HEK293 (cell line): ENCODE measurements around the gene BRCA1.
A peak's percentile ranks its signal among the peaks of the same experiment; 100 is the strongest.

Experiments used
- GFI1B ChIP-seq: fragments of 450-650 bp; formaldehyde crosslinking; IDR thresholded peaks from 2 replicates; pipeline ENCODE4 v1.5.1; 2016; ENCODE audit warnings: missing biosample characterization, missing genetic modification characterization
- GLI4 ChIP-seq: fragments of 450-650 bp; formaldehyde crosslinking; IDR thresholded peaks from 2 replicates; pipeline ENCODE4 v1.5.1; 2016; ENCODE audit warnings: missing biosample characterization, missing genetic modification characterization
- OSR2 ChIP-seq: fragments of 450-650 bp; formaldehyde crosslinking; IDR thresholded peaks from 2 replicates; pipeline ENCODE4 v1.5.1; 2016; ENCODE audit warnings: missing biosample characterization, missing genetic modification characterization
- PATZ1 ChIP-seq: fragments of 450-650 bp; formaldehyde crosslinking; IDR thresholded peaks from 2 replicates; pipeline ENCODE4 v1.5.1; 2016; ENCODE audit warnings: missing biosample characterization, missing genetic modification characterization
- PRDM10 ChIP-seq: fragments of 450-650 bp; formaldehyde crosslinking; IDR thresholded peaks from 2 replicates; pipeline ENCODE4 v1.5.1; 2016; ENCODE audit warnings: missing biosample characterization, missing genetic modification characterization
- PRDM4 ChIP-seq: fragments of 450-650 bp; formaldehyde crosslinking; IDR thresholded peaks from 2 replicates; pipeline ENCODE4 v1.5.1; 2017; ENCODE audit warnings: missing biosample characterization, missing genetic modification characterization
- TSHZ1 ChIP-seq: fragments of 450-650 bp; formaldehyde crosslinking; IDR thresholded peaks from 2 replicates; pipeline ENCODE4 v1.5.1; 2016; ENCODE audit warnings: missing biosample characterization, missing genetic modification characterization, borderline replicate concordance
- WT1 ChIP-seq: fragments of 450-650 bp; formaldehyde crosslinking; IDR thresholded peaks from 2 replicates; pipeline ENCODE4 v1.5.1; 2016; ENCODE audit warnings: missing biosample characterization, missing genetic modification characterization
- ZBTB48 ChIP-seq: fragments of 450-650 bp; formaldehyde crosslinking; IDR thresholded peaks from 2 replicates; pipeline ENCODE4 v1.5.1; 2016; ENCODE audit warnings: missing biosample characterization, missing genetic modification characterization
- ZBTB6 ChIP-seq: fragments of 450-650 bp; formaldehyde crosslinking; IDR thresholded peaks from 2 replicates; pipeline ENCODE4 v1.5.1; 2017; ENCODE audit warnings: missing biosample characterization, missing genetic modification characterization
- ZBTB8A ChIP-seq: fragments of 450-650 bp; formaldehyde crosslinking; IDR thresholded peaks from 2 replicates; pipeline ENCODE4 v1.5.1; 2016; ENCODE audit warnings: missing biosample characterization, missing genetic modification characterization
- ZNF2 ChIP-seq: fragments of 450-650 bp; formaldehyde crosslinking; IDR thresholded peaks from 2 replicates; pipeline ENCODE4 v1.5.1; 2016; ENCODE audit warnings: missing biosample characterization, missing genetic modification characterization
- ZNF248 ChIP-seq: fragments of 450-650 bp; formaldehyde crosslinking; IDR thresholded peaks from 2 replicates; pipeline ENCODE4 v1.5.1; 2017; ENCODE audit warnings: missing biosample characterization, missing genetic modification characterization
- ZNF280C ChIP-seq: fragments of 450-650 bp; formaldehyde crosslinking; IDR thresholded peaks from 2 replicates; pipeline ENCODE4 v1.5.1; 2016; ENCODE audit warnings: missing biosample characterization, missing genetic modification characterization
- ZNF292 ChIP-seq: fragments of 450-650 bp; formaldehyde crosslinking; IDR thresholded peaks from 2 replicates; pipeline ENCODE4 v1.5.1; 2016; ENCODE audit warnings: low read depth, missing biosample characterization, missing genetic modification characterization, borderline replicate concordance
- ZNF341 ChIP-seq: fragments of 450-650 bp; formaldehyde crosslinking; IDR thresholded peaks from 2 replicates; pipeline ENCODE4; 2016; ENCODE audit warnings: low read depth, missing biosample characterization, missing genetic modification characterization
- ZNF391 ChIP-seq: fragments of 450-650 bp; formaldehyde crosslinking; IDR thresholded peaks from 2 replicates; pipeline ENCODE4 v1.5.1; 2016; ENCODE audit warnings: low read depth, missing biosample characterization, missing genetic modification characterization, borderline replicate concordance
- ZNF426 ChIP-seq: fragments of 450-650 bp; formaldehyde crosslinking; IDR thresholded peaks from 2 replicates; pipeline ENCODE4 v1.5.1; 2017; ENCODE audit warnings: missing biosample characterization, missing genetic modification characterization, mild to moderate bottlenecking, inconsistent platforms, moderate library complexity
- ZNF600 ChIP-seq: fragments of 450-650 bp; formaldehyde crosslinking; IDR thresholded peaks from 2 replicates; pipeline ENCODE4 v1.5.1; 2016; ENCODE audit warnings: missing biosample characterization, missing genetic modification characterization
- ZNF701 ChIP-seq: fragments of 450-650 bp; formaldehyde crosslinking; IDR thresholded peaks from 2 replicates; pipeline ENCODE4 v1.5.1; 2016; ENCODE audit warnings: missing biosample characterization, missing genetic modification characterization
- ZNF776 ChIP-seq: fragments of 450-650 bp; formaldehyde crosslinking; IDR thresholded peaks from 2 replicates; pipeline ENCODE4 v1.5.0; 2017; ENCODE audit warnings: missing biosample characterization, missing genetic modification characterization, borderline replicate concordance
- ZSCAN4 ChIP-seq: fragments of 450-650 bp; formaldehyde crosslinking; IDR thresholded peaks from 2 replicates; pipeline ENCODE4 v1.5.1; 2017; ENCODE audit warnings: missing biosample characterization, missing genetic modification characterization
- ZXDB ChIP-seq: fragments of 450-650 bp; formaldehyde crosslinking; IDR thresholded peaks from 2 replicates; pipeline ENCODE4 v1.5.1; 2016; ENCODE audit warnings: missing biosample characterization, missing genetic modification characterization

The BRCA1 gene

GRCh38 chr17:43169561-43170139, 44.5 kb upstream of the BRCA1 start (continued):
- TF ChIP-seq TSHZ1 (tag by site-specific recombination) (no peak), ZSCAN4 (no peak), PATZ1 (tag by site-specific recombination) (0 out of 2 replicates have a peak, but pooled peaks have one; percentile 31), OSR2 (tag by site-specific recombination) (no peak), PRDM4 (tag by site-specific recombination) (no peak), ZBTB8A (tag by site-specific recombination) (no peak), GFI1B (tag by site-specific recombination) (no peak), ZNF391 (tag by site-specific recombination) (no peak), ZNF248 (tag by site-specific recombination) (no peak), PRDM10 (tag by site-specific recombination) (peak; percentile 68), ZNF701 (tag by site-specific recombination) (no peak), ZNF426 (tag by site-specific recombination) (no peak), ZXDB (tag by site-specific recombination) (no peak), ZBTB48 (tag by site-specific recombination) (peak; percentile 41; the same call in 1 of the 2 replicates), ZNF776 (tag by site-specific recombination) (no peak), ZNF2 (tag by site-specific recombination) (peak; percentile 16; the same call in 1 of the 2 replicates), WT1 (no peak), ZNF341 (tag by site-specific recombination) (no peak), GLI4 (tag by site-specific recombination) (no peak), ZBTB6 (tag by site-specific recombination) (no peak), ZNF280C (tag by site-specific recombination) (no peak), ZNF292 (tag by site-specific recombination) (no peak), ZNF600 (tag by site-specific recombination) (no peak)
